ENCODE measurements around the gene PDIA5. TPM values are rescaled to one million over a fixed set of nuclear protein-coding genes. Genes with fewer than 3 reads are reported as not detected.

PDIA5 gene
- total RNA-seq, 2 experiments from 2014 or later = 2.2 to 3.0 TPM

DNA sequence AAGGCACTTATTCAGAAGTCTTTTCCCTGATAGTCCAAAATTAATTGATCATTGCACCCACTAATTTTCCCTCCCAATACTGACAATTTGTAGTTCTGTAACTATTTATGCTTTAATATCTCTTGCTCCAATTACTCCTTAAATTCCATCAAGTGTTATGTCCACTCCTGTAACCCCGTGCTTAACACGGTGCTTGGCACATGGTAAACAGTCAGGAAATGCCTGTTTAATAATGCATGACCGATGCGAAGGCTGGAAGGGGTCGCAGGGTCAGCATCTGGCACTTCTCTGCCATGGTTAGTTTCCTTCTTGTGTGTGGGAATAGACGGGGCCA, 134.4 kb downstream of the PDIA5 start:
- CTCF ChIA-PET = no interaction called here

GRCh38 chr3:123201557-123202427, 135.0 kb downstream of the PDIA5 start, which contains the start of gene SEC22A:
Gene SEC22A, plus strand, starts transcription at chr3:123201943. Its CDS starts 7,275 bp downstream, at chr3:123209218.
- H3K36me3 ChIP-seq (ENCODE audit: insufficient read depth, low read length) = no peaks in the 10 kb centered on the region
- CTCF ChIA-PET = no interaction called here
- POLR2A ChIA-PET = interaction anchor here (0.6 to 2.0 kb wide), 20 partner anchors 9 to 1851 kb away, joined by 3 to 13 read pairs (median 4); partner anchors contain the start of genes DTX3L, FAM162A, HACD2 and HCLS1
- H3K4me1 ChIP-seq (ENCODE audit: insufficient read depth, low read length) = peaks cover 20% of the 10 kb centered on the region
- peak within 1 kb of the TSS; percentile 88 for H3K4me3 ChIP-seq (ENCODE audit: low read length)
- H3K9me3 ChIP-seq (ENCODE audit: control insufficient read depth in 1 of 2, insufficient read depth in 1 of 2, low read length in 2 of 2) = peaks cover 0 to 3% of the 10 kb centered on the region in 2 experiments
- DNase-seq (peak; percentile 88 to 99 (median 94)), ATAC-seq (ENCODE audit: poor library complexity) (peak; percentile 95)
- Mint-ChIP-seq H3K27me3 (no peaks in the 10 kb centered on the region), H3K36me3 (ENCODE audit: low read depth) (peaks cover 12% of the 10 kb centered on the region), H3K4me1 (ENCODE audit: low read depth) (peaks cover 44% of the 10 kb centered on the region), H3K9me3 (peaks cover 10% of the 10 kb centered on the region), H3K4me3 (peak within 1 kb of the TSS; percentile 89), H3K27ac (peak within 1 kb of the TSS; percentile 98)
- no peaks in the 10 kb centered on the region for H3K27me3 ChIP-seq (ENCODE audit: control insufficient read depth in 1 of 2, insufficient read depth in 2 of 2, low read length in 2 of 2)
- TF ChIP-seq, protein P1, sequence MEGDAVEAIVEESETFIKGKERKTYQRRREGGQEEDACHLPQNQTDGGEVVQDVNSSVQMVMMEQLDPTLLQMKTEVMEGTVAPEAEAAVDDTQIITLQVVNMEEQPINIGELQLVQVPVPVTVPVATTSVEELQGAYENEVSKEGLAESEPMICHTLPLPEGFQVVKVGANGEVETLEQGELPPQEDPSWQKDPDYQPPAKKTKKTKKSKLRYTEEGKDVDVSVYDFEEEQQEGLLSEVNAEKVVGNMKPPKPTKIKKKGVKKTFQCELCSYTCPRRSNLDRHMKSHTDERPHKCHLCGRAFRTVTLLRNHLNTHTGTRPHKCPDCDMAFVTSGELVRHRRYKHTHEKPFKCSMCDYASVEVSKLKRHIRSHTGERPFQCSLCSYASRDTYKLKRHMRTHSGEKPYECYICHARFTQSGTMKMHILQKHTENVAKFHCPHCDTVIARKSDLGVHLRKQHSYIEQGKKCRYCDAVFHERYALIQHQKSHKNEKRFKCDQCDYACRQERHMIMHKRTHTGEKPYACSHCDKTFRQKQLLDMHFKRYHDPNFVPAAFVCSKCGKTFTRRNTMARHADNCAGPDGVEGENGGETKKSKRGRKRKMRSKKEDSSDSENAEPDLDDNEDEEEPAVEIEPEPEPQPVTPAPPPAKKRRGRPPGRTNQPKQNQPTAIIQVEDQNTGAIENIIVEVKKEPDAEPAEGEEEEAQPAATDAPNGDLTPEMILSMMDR (IDR thresholded peaks at IDR 0.05) = no peak
- intact Hi-C loops (cut with DNase I, micrococcal nuclease) = loop anchor here (1.0 to 10.0 kb wide), 8 partner anchors 383 to 1659 kb away; partner anchors contain the start of genes DTX3L (in 2 of the 2), HACD2 (in 2 of the 2), PARP9 (in 2 of the 2) and EAF2 (in 1 of the 2)
- peak within 1 kb of the TSS; percentile 96 to 98 for H3K27ac ChIP-seq (ENCODE audit: low read depth in 1 of 2, low read length in 2 of 2)

More for the DNA sequence above, 134.4 kb downstream of the PDIA5 start:
- H3K4me1 Mint-ChIP-seq (ENCODE audit: low read depth) = peaks cover 44% of the 10 kb centered on the region
- H3K9me3 ChIP-seq (ENCODE audit: control insufficient read depth in 1 of 2, insufficient read depth in 1 of 2, low read length in 2 of 2) = peaks cover 0 to 3% of the 10 kb centered on the region in 2 experiments
- no peaks in the 10 kb centered on the region for H3K27me3 ChIP-seq (ENCODE audit: control insufficient read depth in 1 of 2, insufficient read depth in 2 of 2, low read length in 2 of 2)
- peaks cover 10% of the 10 kb centered on the region for H3K9me3 Mint-ChIP-seq
- H3K4me3 Mint-ChIP-seq = peak overlapping the region; percentile 89
- peak overlapping the region; percentile 88 for H3K4me3 ChIP-seq (ENCODE audit: low read length)
- H3K27ac ChIP-seq (ENCODE audit: low read depth in 1 of 2, low read length in 2 of 2) = peak overlapping the region; percentile 83 to 91
- peaks cover 12% of the 10 kb centered on the region for H3K36me3 Mint-ChIP-seq (ENCODE audit: low read depth)
- POLR2A ChIA-PET = interaction anchor here (0.9 to 2.0 kb wide), 15 partner anchors 9 to 1851 kb away, joined by 3 to 13 read pairs (median 5); partner anchors contain the start of genes DTX3L, FAM162A, HACD2 and HCLS1
- peaks cover 20% of the 10 kb centered on the region for H3K4me1 ChIP-seq (ENCODE audit: insufficient read depth, low read length)
- TF ChIP-seq, protein P1 (IDR thresholded peaks at IDR 0.05) = no peak
- intact Hi-C loops (cut with DNase I, micrococcal nuclease) = loop anchor here (1.0 to 10.0 kb wide), 7 partner anchors 384 to 1659 kb away; partner anchors contain the start of genes DTX3L (in 2 of the 2), HACD2 (in 2 of the 2), PARP9 (in 2 of the 2) and EAF2 (in 1 of the 2)
- ATAC-seq (ENCODE audit: poor library complexity) (no peak), DNase-seq (no peak)
- H3K27me3 Mint-ChIP-seq = no peaks in the 10 kb centered on the region
- peak overlapping the region; percentile 98 for H3K27ac Mint-ChIP-seq
- no peaks in the 10 kb centered on the region for H3K36me3 ChIP-seq (ENCODE audit: insufficient read depth, low read length)

DNA sequence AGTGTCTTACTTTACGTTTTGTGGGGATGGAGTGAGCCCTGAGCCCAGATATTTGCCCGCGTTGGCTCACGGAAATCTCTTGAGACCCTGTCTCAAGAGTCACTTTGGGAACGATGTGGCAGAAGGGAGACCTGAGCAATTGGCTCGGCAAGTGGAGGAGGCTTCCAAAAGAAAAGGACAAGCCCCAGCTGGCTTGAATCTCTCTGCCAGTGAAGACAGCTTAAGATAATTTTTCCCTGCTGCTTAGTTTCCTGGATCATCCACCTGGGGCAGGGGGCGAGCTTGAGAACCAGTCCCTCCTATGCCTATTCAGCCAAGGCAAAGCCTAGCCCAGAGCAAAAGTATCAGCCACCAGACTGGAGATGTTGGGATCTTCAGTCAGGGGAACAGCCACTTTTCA, 135.6 kb downstream of the PDIA5 start:
- POLR2A ChIA-PET = interaction anchor here (0.9 to 2.0 kb wide), 12 partner anchors 8 to 1850 kb away, joined by 3 to 13 read pairs (median 5); partner anchors contain the start of genes DTX3L, FAM162A, HACD2 and HCLS1
- peaks cover 0 to 1% of the 10 kb centered on the region in 2 experiments for H3K9me3 ChIP-seq (ENCODE audit: control insufficient read depth in 1 of 2, insufficient read depth in 1 of 2, low read length in 2 of 2)
- peaks cover 20% of the 10 kb centered on the region for H3K4me1 ChIP-seq (ENCODE audit: insufficient read depth, low read length)
- H3K27ac Mint-ChIP-seq = peak overlapping the region; percentile 98
- ATAC-seq (ENCODE audit: poor library complexity) = no peak
- DNase-seq = peak in 1 of 14 experiments; percentile 16
- CTCF ChIA-PET = no interaction called here
- TF ChIP-seq, protein P1 (IDR thresholded peaks at IDR 0.05) = no peak
- no peaks in the 10 kb centered on the region for H3K27me3 Mint-ChIP-seq
- H3K36me3 Mint-ChIP-seq (ENCODE audit: low read depth) = peaks cover 12% of the 10 kb centered on the region
- H3K36me3 ChIP-seq (ENCODE audit: insufficient read depth, low read length) = no peaks in the 10 kb centered on the region
- H3K4me3 Mint-ChIP-seq = peak overlapping the region; percentile 89
- peak overlapping the region; percentile 88 for H3K4me3 ChIP-seq (ENCODE audit: low read length)
- H3K27ac ChIP-seq (ENCODE audit: low read depth in 1 of 2, low read length in 2 of 2) = peak overlapping the region; percentile 96 to 98
- H3K27me3 ChIP-seq (ENCODE audit: control insufficient read depth in 1 of 2, insufficient read depth in 2 of 2, low read length in 2 of 2) = no peaks in the 10 kb centered on the region
- intact Hi-C loops (cut with DNase I, micrococcal nuclease) = loop anchor here (2.0 to 10.0 kb wide), 6 partner anchors 405 to 1660 kb away; partner anchors contain the start of genes DTX3L (in 2 of the 2), PARP9 (in 2 of the 2), EAF2 (in 1 of the 2) and FAM162A (in 1 of the 2)
- H3K9me3 Mint-ChIP-seq = peaks cover 7% of the 10 kb centered on the region
- peaks cover 44% of the 10 kb centered on the region for H3K4me1 Mint-ChIP-seq (ENCODE audit: low read depth)
